Mammary epithelial cell (primary cell): Measurements from ENCODE around the gene WSB1.

Experiments
- EZH2 ChIP-seq: IDR thresholded peaks from 2 replicates; pipeline ENCODE4 v1.6.1; 2012; ENCODE audit warnings: low read length, inconsistent platforms, borderline replicate concordance
- TF ChIP-seq, protein P1 (sequence below), 2 donors: IDR thresholded peaks in 1 of 2; conservative IDR thresholded peaks in 1 of 2; 2 replicates each; pipeline ENCODE4 v1.5.1; 2011 to 2012; ENCODE audit warnings: inconsistent platforms in 2 of 2, low read length in 2 of 2, mild to moderate bottlenecking in 2 of 2, control low read depth in 1 of 2, low read depth in 1 of 2; ENCODE audit not compliant: insufficient read depth in 1 of 2; ENCODE audit errors: extremely low read depth in 1 of 2

- TF ChIP-seq, protein P1, sequence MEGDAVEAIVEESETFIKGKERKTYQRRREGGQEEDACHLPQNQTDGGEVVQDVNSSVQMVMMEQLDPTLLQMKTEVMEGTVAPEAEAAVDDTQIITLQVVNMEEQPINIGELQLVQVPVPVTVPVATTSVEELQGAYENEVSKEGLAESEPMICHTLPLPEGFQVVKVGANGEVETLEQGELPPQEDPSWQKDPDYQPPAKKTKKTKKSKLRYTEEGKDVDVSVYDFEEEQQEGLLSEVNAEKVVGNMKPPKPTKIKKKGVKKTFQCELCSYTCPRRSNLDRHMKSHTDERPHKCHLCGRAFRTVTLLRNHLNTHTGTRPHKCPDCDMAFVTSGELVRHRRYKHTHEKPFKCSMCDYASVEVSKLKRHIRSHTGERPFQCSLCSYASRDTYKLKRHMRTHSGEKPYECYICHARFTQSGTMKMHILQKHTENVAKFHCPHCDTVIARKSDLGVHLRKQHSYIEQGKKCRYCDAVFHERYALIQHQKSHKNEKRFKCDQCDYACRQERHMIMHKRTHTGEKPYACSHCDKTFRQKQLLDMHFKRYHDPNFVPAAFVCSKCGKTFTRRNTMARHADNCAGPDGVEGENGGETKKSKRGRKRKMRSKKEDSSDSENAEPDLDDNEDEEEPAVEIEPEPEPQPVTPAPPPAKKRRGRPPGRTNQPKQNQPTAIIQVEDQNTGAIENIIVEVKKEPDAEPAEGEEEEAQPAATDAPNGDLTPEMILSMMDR (conservative IDR thresholded peaks at IDR 0.05 in 1 of 2, IDR thresholded peaks at IDR 0.05 in 1 of 2; ENCODE audit: extremely low read depth in 1 of 2, insufficient read depth in 1 of 2, low read depth in 1 of 2, low read length in 2 of 2): no peak
- no peak for TF ChIP-seq EZH2
These were observed 24.7 kb upstream of the WSB1 start for GRCh38 chr17:27269201-27269600.
